Measurements from ENCODE around the gene GCNT1. TPM values are rescaled to one million over a fixed set of nuclear protein-coding genes. Genes with fewer than 3 reads are reported as not detected.

The GCNT1 gene
- total and polyA plus RNA-seq, 2 of the 13 experiments (the other 11 are each of a cell fraction or from before 2014, with no cell fraction given) = 0.55 to 1.7 TPM

DNA sequence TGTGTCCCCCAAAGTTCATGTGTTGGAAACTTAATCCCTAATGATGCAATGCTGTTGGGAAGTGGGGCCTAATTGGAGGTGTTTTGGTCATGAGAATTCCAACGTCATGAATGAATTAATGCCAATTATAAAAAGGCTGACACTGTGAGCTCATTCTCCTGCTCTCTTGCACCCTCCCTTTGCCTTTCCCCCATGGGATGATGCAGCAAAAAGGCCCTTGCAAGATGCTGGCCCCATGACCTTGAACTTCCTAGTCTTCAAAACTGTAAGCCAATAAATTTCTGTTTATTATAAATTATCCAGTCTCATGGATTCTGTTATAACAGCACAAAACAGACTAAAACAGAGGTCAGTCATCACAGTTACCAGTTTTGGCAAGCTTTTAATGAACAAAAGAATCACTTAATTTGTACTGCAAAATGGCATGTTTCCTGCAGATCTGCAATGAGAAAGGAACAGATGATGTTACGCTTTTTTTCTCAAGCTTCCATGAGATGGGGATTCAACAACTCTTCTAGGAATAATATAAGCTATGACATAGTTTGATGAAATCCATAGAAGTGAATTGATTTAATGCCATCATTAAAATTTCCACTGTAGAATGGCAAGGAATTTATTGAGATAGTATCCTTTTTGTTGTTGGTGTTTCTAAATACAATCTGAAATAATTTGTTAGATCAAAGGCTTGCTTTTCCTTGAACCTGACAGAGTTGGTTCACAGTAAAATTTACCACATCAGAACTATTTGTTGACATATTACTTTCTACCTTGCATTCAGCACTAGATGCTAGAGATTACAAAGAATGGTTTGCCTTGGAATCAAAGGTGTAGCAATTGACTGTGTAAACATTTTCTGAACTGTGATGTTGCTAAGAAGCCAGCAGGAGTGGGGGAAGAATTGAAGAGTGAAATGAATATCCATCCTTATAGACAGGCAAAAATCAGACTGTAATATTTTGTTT lies 35.5 kb upstream of the GCNT1 start (continued):
- TF ChIP-seq, protein P1, sequence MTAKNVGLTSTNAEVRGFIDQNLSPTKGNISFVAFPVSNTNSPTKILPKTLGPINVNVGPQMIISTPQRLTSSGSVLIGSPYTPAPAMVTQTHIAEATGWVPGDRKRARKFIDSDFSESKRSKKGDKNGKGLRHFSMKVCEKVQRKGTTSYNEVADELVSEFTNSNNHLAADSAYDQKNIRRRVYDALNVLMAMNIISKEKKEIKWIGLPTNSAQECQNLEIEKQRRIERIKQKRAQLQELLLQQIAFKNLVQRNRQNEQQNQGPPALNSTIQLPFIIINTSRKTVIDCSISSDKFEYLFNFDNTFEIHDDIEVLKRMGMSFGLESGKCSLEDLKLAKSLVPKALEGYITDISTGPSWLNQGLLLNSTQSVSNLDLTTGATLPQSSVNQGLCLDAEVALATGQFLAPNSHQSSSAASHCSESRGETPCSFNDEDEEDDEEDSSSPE (CRISPR knock-in tag; IDR thresholded peaks at IDR 0.05) = no peak
- TF ChIP-seq NBN (conservative IDR thresholded peaks at IDR 0.05) (no peak), ZNF446 (CRISPR knock-in tag; IDR thresholded peaks at IDR 0.05) (no peak), SAP130 (CRISPR knock-in tag; IDR thresholded peaks at IDR 0.05; ENCODE audit: low read depth) (peak; percentile 67), DNMT1 (CRISPR knock-in tag; IDR thresholded peaks at IDR 0.05) (no peak), ZNF878 (CRISPR knock-in tag; IDR thresholded peaks at IDR 0.05) (no peak), NFIC (IDR thresholded peaks at IDR 0.05; ENCODE audit: low read length) (peak; percentile 91), ZNF362 (CRISPR knock-in tag; IDR thresholded peaks at IDR 0.05; ENCODE audit: borderline replicate concordance) (no peak; the same call in 1 of the 2 replicates), CBX1 (IDR thresholded peaks at IDR 0.05; ENCODE audit: low read depth) (no peak), ELF3 (CRISPR knock-in tag; IDR thresholded peaks at IDR 0.05) (peak; percentile 59; the same call in 1 of the 2 replicates), GLI4 (CRISPR knock-in tag; IDR thresholded peaks at IDR 0.05; ENCODE audit: borderline replicate concordance) (no peak), ZBTB39 (CRISPR knock-in tag; IDR thresholded peaks at IDR 0.05) (peak; percentile 52; the same call in 1 of the 2 replicates), CBX2 (IDR thresholded peaks at IDR 0.05; ENCODE audit: low read depth, low read length) (no peak), CBX2 (CRISPR knock-in tag; IDR thresholded peaks at IDR 0.05; ENCODE audit: low read depth) (no peak), ZNF550 (CRISPR knock-in tag; IDR thresholded peaks at IDR 0.05; ENCODE audit: borderline replicate concordance) (no peak), FOXA1 (IDR thresholded peaks at IDR 0.05) (peak; percentile 67), FOXA1 (CRISPR knock-in tag; IDR thresholded peaks at IDR 0.05) (peak; percentile 85), NAIF1 (CRISPR knock-in tag; IDR thresholded peaks at IDR 0.05; ENCODE audit: borderline replicate concordance) (no peak), GFI1 (CRISPR knock-in tag; IDR thresholded peaks at IDR 0.05; ENCODE audit: borderline replicate concordance) (peak; percentile 72; the same call in 1 of the 2 replicates), RARA (CRISPR knock-in tag; IDR thresholded peaks at IDR 0.05) (peak; percentile 89), PAF1 (CRISPR knock-in tag; IDR thresholded peaks at IDR 0.05) (no peak), RBM39 (IDR thresholded peaks at IDR 0.05; ENCODE audit: low read depth, low read length, poor library complexity, severe bottlenecking) (no peak), ZNF713 (CRISPR knock-in tag; IDR thresholded peaks at IDR 0.05) (no peak), ARHGAP35 (CRISPR knock-in tag; IDR thresholded peaks at IDR 0.05; ENCODE audit: borderline replicate concordance) (no peak)
- TF ChIP-seq, protein P2, sequence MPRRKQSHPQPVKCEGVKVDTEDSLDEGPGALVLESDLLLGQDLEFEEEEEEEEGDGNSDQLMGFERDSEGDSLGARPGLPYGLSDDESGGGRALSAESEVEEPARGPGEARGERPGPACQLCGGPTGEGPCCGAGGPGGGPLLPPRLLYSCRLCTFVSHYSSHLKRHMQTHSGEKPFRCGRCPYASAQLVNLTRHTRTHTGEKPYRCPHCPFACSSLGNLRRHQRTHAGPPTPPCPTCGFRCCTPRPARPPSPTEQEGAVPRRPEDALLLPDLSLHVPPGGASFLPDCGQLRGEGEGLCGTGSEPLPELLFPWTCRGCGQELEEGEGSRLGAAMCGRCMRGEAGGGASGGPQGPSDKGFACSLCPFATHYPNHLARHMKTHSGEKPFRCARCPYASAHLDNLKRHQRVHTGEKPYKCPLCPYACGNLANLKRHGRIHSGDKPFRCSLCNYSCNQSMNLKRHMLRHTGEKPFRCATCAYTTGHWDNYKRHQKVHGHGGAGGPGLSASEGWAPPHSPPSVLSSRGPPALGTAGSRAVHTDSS (CRISPR knock-in tag; conservative IDR thresholded peaks at IDR 0.05) = no peak
